ENCODE results near the gene AFAP1.

AFAP1 gene

DNA sequence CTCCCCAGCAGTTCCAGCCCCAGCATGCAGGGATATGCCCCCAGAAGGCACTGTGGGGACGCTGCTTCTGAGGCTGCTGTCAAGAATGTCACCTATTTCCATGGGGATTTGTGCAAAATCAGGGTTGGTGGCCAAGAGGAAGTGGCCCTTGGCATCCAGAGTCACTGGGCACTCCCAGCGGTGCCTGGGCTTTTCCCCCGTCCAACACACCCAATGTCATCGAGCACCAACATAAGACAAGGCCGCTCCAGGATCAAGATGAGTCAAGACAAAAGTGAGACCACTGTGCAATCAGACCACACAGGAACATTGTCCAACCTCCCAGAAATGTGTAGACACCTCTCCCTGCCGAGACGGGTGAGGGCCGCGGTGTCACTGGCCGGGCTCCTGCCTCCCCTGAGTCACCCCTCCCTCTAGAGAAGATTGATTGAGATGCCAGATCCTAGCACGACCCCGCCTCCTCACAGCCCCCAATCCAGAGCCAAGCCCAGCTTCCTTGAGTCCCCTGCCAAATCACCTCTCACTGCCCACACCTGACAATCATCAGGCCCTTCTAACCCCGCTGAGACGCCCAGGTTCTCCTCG is 194.3 kb downstream of the AFAP1 start:
- no peaks in the 10 kb centered on the region for H3K4me1 ChIP-seq
- no peak overlapping the region for H3K9ac ChIP-seq
- H3K27ac ChIP-seq, result no peak overlapping the region
- no peak overlapping the region for H2AFZ ChIP-seq
- H3K79me2 ChIP-seq, result no peaks in the 10 kb centered on the region
- H3K4me3 ChIP-seq (ENCODE audit: low read depth, low read length), result no peak overlapping the region
- H3K27me3 ChIP-seq (ENCODE audit: control insufficient read depth, insufficient read depth, low read length), result no peaks in the 10 kb centered on the region
- no peaks in the 10 kb centered on the region for H3K9me3 ChIP-seq (ENCODE audit: control insufficient read depth, low read length)
- no peaks in the 10 kb centered on the region for H3K36me3 ChIP-seq (ENCODE audit: control insufficient read depth, insufficient read depth, low read length)
- H3K4me2 ChIP-seq (ENCODE audit: low read length), result no peak overlapping the region
- TF ChIP-seq, protein P1, sequence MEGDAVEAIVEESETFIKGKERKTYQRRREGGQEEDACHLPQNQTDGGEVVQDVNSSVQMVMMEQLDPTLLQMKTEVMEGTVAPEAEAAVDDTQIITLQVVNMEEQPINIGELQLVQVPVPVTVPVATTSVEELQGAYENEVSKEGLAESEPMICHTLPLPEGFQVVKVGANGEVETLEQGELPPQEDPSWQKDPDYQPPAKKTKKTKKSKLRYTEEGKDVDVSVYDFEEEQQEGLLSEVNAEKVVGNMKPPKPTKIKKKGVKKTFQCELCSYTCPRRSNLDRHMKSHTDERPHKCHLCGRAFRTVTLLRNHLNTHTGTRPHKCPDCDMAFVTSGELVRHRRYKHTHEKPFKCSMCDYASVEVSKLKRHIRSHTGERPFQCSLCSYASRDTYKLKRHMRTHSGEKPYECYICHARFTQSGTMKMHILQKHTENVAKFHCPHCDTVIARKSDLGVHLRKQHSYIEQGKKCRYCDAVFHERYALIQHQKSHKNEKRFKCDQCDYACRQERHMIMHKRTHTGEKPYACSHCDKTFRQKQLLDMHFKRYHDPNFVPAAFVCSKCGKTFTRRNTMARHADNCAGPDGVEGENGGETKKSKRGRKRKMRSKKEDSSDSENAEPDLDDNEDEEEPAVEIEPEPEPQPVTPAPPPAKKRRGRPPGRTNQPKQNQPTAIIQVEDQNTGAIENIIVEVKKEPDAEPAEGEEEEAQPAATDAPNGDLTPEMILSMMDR (IDR thresholded peaks at IDR 0.05), result no peak

DNA sequence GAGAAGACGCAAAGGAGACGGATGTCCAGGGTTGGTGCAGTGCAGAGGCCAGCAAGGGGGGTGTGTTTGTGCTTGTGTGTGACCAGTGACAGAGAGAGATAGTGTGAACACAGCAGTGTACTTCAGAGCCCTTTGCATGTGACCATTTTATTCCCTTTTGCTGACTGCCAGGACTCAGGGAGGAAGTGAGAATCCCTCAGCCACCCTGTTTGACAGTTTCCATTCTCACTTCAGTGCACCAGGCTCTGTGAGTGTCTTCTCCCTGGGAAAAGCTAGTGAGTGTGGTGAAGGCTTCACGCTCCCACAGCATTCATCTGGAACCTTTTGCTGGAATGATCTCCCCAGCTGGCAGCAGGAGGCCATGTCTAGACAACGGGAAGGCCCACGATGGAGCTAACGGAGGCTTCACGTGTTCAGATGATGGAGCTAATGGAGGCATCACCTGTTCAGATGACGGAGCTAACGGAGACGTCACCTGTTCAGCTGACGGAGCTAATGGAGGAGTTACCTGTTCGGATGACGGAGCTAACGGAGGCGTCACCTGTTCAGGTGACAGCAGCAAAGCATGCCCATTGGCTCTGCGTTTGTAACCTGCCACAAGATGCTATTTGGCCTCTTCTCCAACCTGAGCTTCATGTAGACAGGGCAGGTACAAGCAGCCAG is 195.4 kb downstream of the AFAP1 start:
- no peaks in the 10 kb centered on the region for H3K27me3 ChIP-seq (ENCODE audit: control insufficient read depth, insufficient read depth, low read length)
- H3K36me3 ChIP-seq (ENCODE audit: control insufficient read depth, insufficient read depth, low read length), result no peaks in the 10 kb centered on the region
- TF ChIP-seq, protein P1 (IDR thresholded peaks at IDR 0.05), result no peak
- H3K79me2 ChIP-seq, result no peaks in the 10 kb centered on the region
- H3K9ac ChIP-seq, result no peak overlapping the region
- no peak overlapping the region for H3K4me3 ChIP-seq (ENCODE audit: low read depth, low read length)
- no peaks in the 10 kb centered on the region for H3K9me3 ChIP-seq (ENCODE audit: control insufficient read depth, low read length)
- no peak overlapping the region for H2AFZ ChIP-seq
- H3K4me2 ChIP-seq (ENCODE audit: low read length), result no peak overlapping the region
- no peak overlapping the region for H3K27ac ChIP-seq
- H3K4me1 ChIP-seq, result no peaks in the 10 kb centered on the region

GRCh38 chr4:7742807-7743280 is 196.8 kb downstream of the AFAP1 start:
- Histone ChIP-seq H3K4me2 (ENCODE audit: low read length) (no peak overlapping the region), H3K27ac (no peak overlapping the region), H3K27me3 (ENCODE audit: control insufficient read depth, insufficient read depth, low read length) (no peaks in the 10 kb centered on the region), H3K9me3 (ENCODE audit: control insufficient read depth, low read length) (no peaks in the 10 kb centered on the region), H3K9ac (no peak overlapping the region), H2AFZ (no peak overlapping the region), H3K4me1 (no peaks in the 10 kb centered on the region), H3K36me3 (ENCODE audit: control insufficient read depth, insufficient read depth, low read length) (no peaks in the 10 kb centered on the region), H3K79me2 (no peaks in the 10 kb centered on the region), H3K4me3 (ENCODE audit: low read depth, low read length) (no peak overlapping the region)
- TF ChIP-seq, protein P1 (IDR thresholded peaks at IDR 0.05), result no peak

DNA sequence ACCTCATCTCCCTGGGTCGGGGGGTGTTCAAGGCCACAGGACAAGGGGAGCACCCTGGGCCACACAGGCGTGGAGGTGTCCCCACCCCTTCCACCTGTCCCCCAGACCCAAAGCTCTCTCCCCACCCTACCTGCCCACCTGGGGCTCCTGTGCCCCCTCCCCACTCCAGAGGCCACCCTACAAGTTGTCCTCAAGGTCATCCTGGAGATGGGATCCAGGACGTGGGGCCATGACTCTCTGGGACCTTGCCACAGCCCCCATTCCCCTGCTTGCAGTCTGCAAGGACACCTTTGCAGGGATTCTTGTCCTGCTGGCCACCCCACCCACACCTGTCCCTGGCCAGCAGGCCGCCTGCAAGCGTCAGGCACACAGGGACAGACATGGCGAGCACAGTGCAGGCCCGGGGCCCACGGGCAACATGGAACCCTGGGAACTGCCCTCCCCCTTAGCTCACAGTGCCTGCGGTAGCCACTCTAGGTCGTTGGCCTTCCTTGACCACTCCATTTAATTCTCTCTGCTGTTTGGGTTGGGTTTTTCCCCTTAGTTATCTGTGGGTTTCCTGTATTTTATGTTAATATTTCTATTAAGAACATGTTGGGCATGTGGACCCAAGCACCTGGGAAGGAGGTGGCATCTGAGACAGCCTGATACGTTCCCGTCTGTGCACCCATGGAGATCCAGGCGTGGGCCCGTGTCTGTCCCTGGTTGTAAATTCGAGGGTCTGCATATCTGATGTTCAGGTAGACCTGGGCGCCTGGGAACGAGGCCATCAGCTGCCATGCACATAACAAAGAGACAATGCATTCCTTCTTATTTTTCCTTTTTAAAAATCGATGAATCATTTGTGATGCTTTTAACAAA is 197.5 kb downstream of the AFAP1 start:
- H3K36me3 ChIP-seq (ENCODE audit: control insufficient read depth, insufficient read depth, low read length), result no peaks in the 10 kb centered on the region
- no peak overlapping the region for H3K4me2 ChIP-seq (ENCODE audit: low read length)
- H3K27me3 ChIP-seq (ENCODE audit: control insufficient read depth, insufficient read depth, low read length), result no peaks in the 10 kb centered on the region
- H3K4me1 ChIP-seq, result no peaks in the 10 kb centered on the region
- H3K27ac ChIP-seq, result no peak overlapping the region
- H3K79me2 ChIP-seq, result no peaks in the 10 kb centered on the region
- no peak overlapping the region for H3K9ac ChIP-seq
- no peak overlapping the region for H2AFZ ChIP-seq
- H3K9me3 ChIP-seq (ENCODE audit: control insufficient read depth, low read length), result no peaks in the 10 kb centered on the region
- TF ChIP-seq, protein P1 (IDR thresholded peaks at IDR 0.05), result no peak
- no peak overlapping the region for H3K4me3 ChIP-seq (ENCODE audit: low read depth, low read length)
